Bronchial epithelial cell (primary cell): Measurements from ENCODE around the gene SNX1. TPM values are rescaled to one million over a fixed set of nuclear protein-coding genes. Genes with fewer than 3 reads are reported as not detected.

Experiments used
- DNase-seq: peaks from one replicate; pipeline ENCODE4 v3.0.0-alpha.2; 2010; ENCODE audit warnings: low read depth
- FAIRE-seq: peaks from 2 replicates; lab custom pipeline; 2011; peaks lifted over from hg19 to GRCh38; lab: Jason Lieb, UNC
- H3K27me3 ChIP-seq: 2 replicates; pipeline ENCODE4 v1.5.1; 2011; ENCODE audit warnings: low read length; ENCODE audit not compliant: control insufficient read depth, insufficient read depth
- H3K36me3 ChIP-seq: 2 replicates; pipeline ENCODE4 v1.5.1; 2011; ENCODE audit warnings: low read length; ENCODE audit not compliant: control insufficient read depth, insufficient read depth
- H3K4me3 ChIP-seq: 2 replicates; pipeline ENCODE4 v1.5.1; 2011; ENCODE audit warnings: mild to moderate bottlenecking, low read depth, low read length, control low read depth
- CTCF ChIP-seq: IDR thresholded peaks from 2 replicates; pipeline ENCODE4 v1.5.1; 2011; ENCODE audit warnings: mild to moderate bottlenecking, moderate library complexity, low read length, control low read depth, inconsistent platforms; ENCODE audit not compliant: insufficient read depth, severe bottlenecking
- total RNA-seq: library from RNA; depleted of rRNA; stranded (reverse); fragments of >200 nt; gene quantifications from 2 replicates; pipeline ENCODE4 v1.2.1, GENCODE V29; 2014

The SNX1 gene
- total RNA-seq, 1 donor from 2014 or later, result 28.7 TPM

- H3K36me3 ChIP-seq, result peaks cover 5% of the 10 kb centered on the region
- no peak overlapping the region for H3K4me3 ChIP-seq
- FAIRE-seq, result no peak
- no peak for DNase-seq
- no peaks in the 10 kb centered on the region for H3K27me3 ChIP-seq
- TF ChIP-seq CTCF, result no peak
These were observed 6.1 kb upstream of the SNX1 start for GRCh38 chr15:64089543-64090280.

GRCh38 chr15:64090527-64090926 lies 5.3 kb upstream of the SNX1 start:
- Histone ChIP-seq H3K4me3 (no peak overlapping the region), H3K27me3 (no peaks in the 10 kb centered on the region), H3K36me3 (peaks cover 5% of the 10 kb centered on the region)
- DNase-seq, result no peak
- no peak for TF ChIP-seq CTCF
- no peak for FAIRE-seq

GRCh38 chr15:64092075-64092820 lies 3.5 kb upstream of the SNX1 start:
- TF ChIP-seq CTCF, result no peak
- Histone ChIP-seq H3K36me3 (peaks cover 5% of the 10 kb centered on the region), H3K27me3 (no peaks in the 10 kb centered on the region), H3K4me3 (no peak overlapping the region)
- no peak for DNase-seq
- FAIRE-seq, result no peak

GRCh38 chr15:64092864-64093626 lies 2.7 kb upstream of the SNX1 start:
- H3K36me3 ChIP-seq, result peaks cover 3% of the 10 kb centered on the region
- H3K27me3 ChIP-seq, result no peaks in the 10 kb centered on the region
- TF ChIP-seq CTCF, result no peak
- FAIRE-seq (no peak), DNase-seq (no peak)
- peak overlapping the region; percentile 76 for H3K4me3 ChIP-seq

GRCh38 chr15:64093627-64094417 lies 2.0 kb upstream of the SNX1 start, which contains the start of gene CIAO2A:
Gene CIAO2A (minus strand): TSS chr15:64093838. CDS start chr15:64093768, 70 bp downstream.
- H3K4me3 ChIP-seq, result peak within 1 kb of the TSS; percentile 76
- no peaks in the 10 kb centered on the region for H3K27me3 ChIP-seq
- DNase-seq, result peak; percentile 99
- no peak for TF ChIP-seq CTCF
- no peak for FAIRE-seq
- H3K36me3 ChIP-seq, result peaks cover 1% of the 10 kb centered on the region
